GM06990 (cell line): ENCODE data around the gene CST2.

Source experiments
- DNase-seq: peaks from one replicate; pipeline ENCODE4 v3.0.0-alpha.2; 2011; ENCODE audit not compliant: insufficient read length; ENCODE audit errors: extremely low read depth
- H3K27me3 ChIP-seq: replicated peaks from 2 replicates; pipeline ENCODE4 v1.6.0; 2011; ENCODE audit warnings: low read length; ENCODE audit not compliant: control insufficient read depth, insufficient read depth
- H3K36me3 ChIP-seq: 2 replicates; pipeline ENCODE4 v1.5.1; 2011; ENCODE audit warnings: low read length; ENCODE audit not compliant: control insufficient read depth, insufficient read depth
- H3K4me3 ChIP-seq: replicated peaks from 2 replicates; pipeline ENCODE4 v1.5.1; 2011; ENCODE audit warnings: low read depth, mild to moderate bottlenecking, control low read depth, low read length
- TF ChIP-seq, protein P1 (sequence below): IDR thresholded peaks from 2 replicates; pipeline ENCODE4 v1.5.1; 2011; ENCODE audit warnings: low read length, control low read depth, mild to moderate bottlenecking, inconsistent platforms; ENCODE audit not compliant: insufficient read depth, poor library complexity, severe bottlenecking

CST2 gene, protein sequence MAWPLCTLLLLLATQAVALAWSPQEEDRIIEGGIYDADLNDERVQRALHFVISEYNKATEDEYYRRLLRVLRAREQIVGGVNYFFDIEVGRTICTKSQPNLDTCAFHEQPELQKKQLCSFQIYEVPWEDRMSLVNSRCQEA

DNA sequence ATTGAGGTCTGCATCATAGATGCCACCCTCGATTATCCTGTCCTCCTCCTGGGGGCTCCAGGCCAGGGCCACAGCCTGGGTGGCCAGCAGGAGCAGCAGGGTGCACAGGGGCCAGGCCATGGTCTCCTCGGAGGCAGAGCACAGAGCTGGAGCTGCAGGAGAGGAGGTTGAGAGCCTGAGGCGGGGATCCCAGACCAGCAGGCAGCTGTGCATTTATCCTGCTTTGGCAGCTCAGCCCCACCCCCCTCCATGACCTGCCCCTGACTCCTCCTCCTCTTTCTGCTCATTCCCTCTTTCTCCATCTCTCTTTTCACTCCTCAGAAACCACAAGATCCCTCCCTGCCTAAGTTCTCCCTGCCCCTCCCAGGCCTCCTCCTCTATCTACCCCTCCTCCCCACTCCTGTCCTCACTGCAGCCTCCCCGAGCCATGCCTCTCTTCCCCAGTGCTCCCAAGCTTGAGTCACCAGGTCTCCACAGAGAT lies at the start of gene CST2:
Gene CST2 (minus strand): TSS at position 189 of the 481 bp plus-strand sequence. CDS start 69 bp downstream, at position 120.
- no peaks in the 10 kb centered on the region; the same call in 1 of the 2 replicates for H3K27me3 ChIP-seq
- DNase-seq, result no peak
- no peaks in the 10 kb centered on the region for H3K36me3 ChIP-seq
- TF ChIP-seq, protein P1, sequence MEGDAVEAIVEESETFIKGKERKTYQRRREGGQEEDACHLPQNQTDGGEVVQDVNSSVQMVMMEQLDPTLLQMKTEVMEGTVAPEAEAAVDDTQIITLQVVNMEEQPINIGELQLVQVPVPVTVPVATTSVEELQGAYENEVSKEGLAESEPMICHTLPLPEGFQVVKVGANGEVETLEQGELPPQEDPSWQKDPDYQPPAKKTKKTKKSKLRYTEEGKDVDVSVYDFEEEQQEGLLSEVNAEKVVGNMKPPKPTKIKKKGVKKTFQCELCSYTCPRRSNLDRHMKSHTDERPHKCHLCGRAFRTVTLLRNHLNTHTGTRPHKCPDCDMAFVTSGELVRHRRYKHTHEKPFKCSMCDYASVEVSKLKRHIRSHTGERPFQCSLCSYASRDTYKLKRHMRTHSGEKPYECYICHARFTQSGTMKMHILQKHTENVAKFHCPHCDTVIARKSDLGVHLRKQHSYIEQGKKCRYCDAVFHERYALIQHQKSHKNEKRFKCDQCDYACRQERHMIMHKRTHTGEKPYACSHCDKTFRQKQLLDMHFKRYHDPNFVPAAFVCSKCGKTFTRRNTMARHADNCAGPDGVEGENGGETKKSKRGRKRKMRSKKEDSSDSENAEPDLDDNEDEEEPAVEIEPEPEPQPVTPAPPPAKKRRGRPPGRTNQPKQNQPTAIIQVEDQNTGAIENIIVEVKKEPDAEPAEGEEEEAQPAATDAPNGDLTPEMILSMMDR, result no peak
- H3K4me3 ChIP-seq, result no peak within 1 kb of the TSS

DNA sequence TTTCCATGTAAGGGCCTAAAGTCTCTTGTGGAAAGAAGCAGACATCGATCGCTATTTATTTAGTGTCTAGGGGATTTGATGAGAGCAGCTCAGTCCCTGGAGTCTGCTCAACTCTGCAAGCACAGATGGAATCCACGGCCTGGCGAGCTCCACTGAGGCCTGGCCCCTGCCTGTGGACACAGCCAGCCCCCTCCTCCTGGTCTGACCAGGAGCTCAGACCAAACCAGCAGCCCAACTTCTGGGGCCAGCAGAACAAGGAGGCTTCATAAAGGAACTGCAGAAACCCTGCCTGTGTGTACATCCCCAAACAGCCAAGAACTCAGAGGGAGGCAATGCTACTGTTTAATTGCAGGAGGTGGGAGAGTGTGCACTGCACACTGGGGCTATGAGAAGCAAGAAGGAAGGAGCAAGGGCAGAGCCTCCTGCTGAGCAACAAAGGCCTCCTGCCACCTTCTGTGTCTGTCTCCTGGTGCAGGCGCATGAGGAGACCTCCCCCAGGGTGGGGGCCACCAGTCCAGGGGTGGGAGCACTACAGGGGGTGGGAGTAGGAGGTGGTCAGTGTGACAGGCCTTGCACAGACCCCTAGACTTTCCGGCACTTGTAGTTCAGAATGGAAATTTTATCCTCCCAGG lies 49.2 kb upstream of the CST2 start:
- Histone ChIP-seq H3K4me3 (no peak overlapping the region), H3K36me3 (no peaks in the 10 kb centered on the region), H3K27me3 (no peaks in the 10 kb centered on the region)
- no peak for DNase-seq
- TF ChIP-seq, protein P1, result no peak

DNA sequence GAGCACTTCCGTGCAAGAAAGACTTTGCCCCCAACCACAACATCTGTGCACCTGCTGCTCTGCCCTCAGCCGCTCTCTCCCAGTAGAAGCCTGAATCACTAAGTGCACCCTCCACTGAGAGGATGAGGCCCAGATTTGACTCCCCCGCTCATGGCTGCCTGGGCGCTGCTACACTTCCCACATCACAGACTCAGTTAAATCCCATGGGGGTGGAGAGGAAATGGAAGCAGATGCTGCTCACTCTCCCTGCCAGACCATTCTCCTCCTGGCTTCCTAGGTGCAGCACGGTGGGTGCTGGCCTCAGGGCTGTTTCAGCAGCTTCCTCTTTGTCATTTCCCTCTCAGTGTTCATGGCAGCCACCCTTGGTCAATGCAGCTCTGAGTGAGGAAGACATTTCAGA lies 48.2 kb upstream of the CST2 start:
- Histone ChIP-seq H3K36me3 (no peaks in the 10 kb centered on the region), H3K4me3 (no peak overlapping the region), H3K27me3 (no peaks in the 10 kb centered on the region; the same call in 1 of the 2 replicates)
- TF ChIP-seq, protein P1, result no peak
- DNase-seq, result no peak

DNA sequence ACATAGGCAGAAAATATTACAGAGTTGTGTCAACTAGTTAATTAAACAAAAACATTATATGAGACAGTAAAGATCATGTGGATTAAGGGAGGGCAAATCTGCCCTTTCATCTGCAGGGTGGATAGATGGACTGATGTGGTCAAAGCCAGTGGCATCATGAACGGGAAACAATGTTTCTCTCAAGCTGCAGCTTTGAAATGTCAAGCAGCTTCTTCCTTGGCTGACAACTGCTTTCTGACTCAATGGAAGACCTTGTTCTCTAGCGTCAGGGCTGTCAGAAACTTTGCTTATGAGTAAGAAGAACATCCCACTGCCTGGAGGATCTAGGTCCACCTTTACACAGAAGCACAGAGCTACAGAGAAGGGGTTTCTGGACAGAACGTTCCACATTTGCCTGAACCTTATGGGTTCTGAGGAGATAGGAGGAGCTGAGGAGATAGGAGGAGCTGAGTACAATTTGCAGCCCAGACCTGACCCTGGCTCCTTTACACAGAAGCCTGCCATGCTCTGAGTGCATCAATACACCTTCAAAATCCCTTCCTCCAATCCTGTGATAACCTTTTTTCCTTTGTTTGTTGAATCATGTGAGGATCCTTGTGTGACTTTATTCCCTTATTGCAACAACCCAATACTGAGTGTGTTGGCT lies 47.0 kb upstream of the CST2 start:
- Histone ChIP-seq H3K4me3 (no peak overlapping the region), H3K27me3 (no peaks in the 10 kb centered on the region; the same call in 1 of the 2 replicates), H3K36me3 (no peaks in the 10 kb centered on the region)
- no peak for DNase-seq
- TF ChIP-seq, protein P1, result no peak

DNA sequence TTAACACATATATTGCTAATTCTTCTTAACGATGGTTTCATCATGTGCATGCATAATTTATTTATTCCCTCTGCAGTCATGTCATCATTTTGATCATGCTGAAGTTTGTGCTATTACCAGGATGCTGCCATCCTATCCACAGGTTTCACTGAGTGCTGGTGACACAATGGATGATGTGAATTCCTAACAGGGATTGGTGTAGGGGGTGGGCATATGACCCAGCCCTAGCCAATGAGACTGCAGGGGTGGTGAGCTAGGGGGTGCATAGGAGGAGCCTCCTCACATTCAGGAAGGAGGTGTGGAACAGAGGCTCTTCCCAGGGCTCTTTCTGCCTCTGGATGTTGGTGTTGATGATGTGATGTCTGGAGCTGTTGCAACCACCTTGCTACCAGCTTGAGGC lies 45.5 kb upstream of the CST2 start:
- H3K4me3 ChIP-seq, result no peak overlapping the region
- no peaks in the 10 kb centered on the region for H3K36me3 ChIP-seq
- TF ChIP-seq, protein P1, result no peak
- H3K27me3 ChIP-seq, result no peaks in the 10 kb centered on the region; the same call in 1 of the 2 replicates
- no peak for DNase-seq
